HEK293 (cell line): ENCODE results near the gene RAB1A.
A peak's percentile ranks its signal among the peaks of the same experiment; 100 is the strongest.

ENCODE experiments used
- CTCF ChIA-PET: fragments of 350-600 bp; formaldehyde crosslinking; extraction: SDS; loops from one replicate; lab custom pipeline; 2021; ENCODE audit warnings: antibody characterized with exemption; lab: Yijun Ruan, JAX
- POLR2A ChIA-PET: fragments of 300-600 bp; formaldehyde crosslinking; extraction: SDS; loops from one replicate; lab custom pipeline; 2020; ENCODE audit warnings: antibody characterized with exemption, inconsistent platforms; lab: Yijun Ruan, JAX
- H3K27ac ChIP-seq: fragments of 200-500 bp; sonication (Bioruptor generic); 2 replicates; pipeline ENCODE4 v1.5.1; 2014; ENCODE audit warnings: low read depth, low read length, control low read depth, inconsistent platforms; ENCODE audit errors: extremely low read depth
- H3K36me3 ChIP-seq, 2 experiments: fragments of 200-500 bp in 1 of 2; sonication (Bioruptor generic) in 1 of 2; 1 replicate in 1 of 2; 2 replicates in 1 of 2; pipeline ENCODE4 v1.5.1; 2014 to 2017; ENCODE audit warnings: inconsistent platforms in 2 of 2, low read length in 2 of 2; ENCODE audit not compliant: control insufficient read depth in 2 of 2, insufficient read depth in 1 of 2
- H3K4me1 ChIP-seq: fragments of 200-500 bp; sonication (Bioruptor generic); 2 replicates; pipeline ENCODE4 v1.5.1; 2014; ENCODE audit warnings: mild to moderate bottlenecking, low read length, inconsistent platforms; ENCODE audit not compliant: control insufficient read depth, insufficient read depth
- H3K4me3 ChIP-seq: 2 replicates; pipeline ENCODE4 v1.5.1; 2011; ENCODE audit warnings: low read depth, mild to moderate bottlenecking, control low read depth, low read length, moderate library complexity
- H3K9me3 ChIP-seq: fragments of 200-500 bp; sonication (Bioruptor generic); 2 replicates; pipeline ENCODE4 v1.5.1; 2014; ENCODE audit warnings: low read depth, low read length, inconsistent platforms; ENCODE audit not compliant: control insufficient read depth, insufficient read depth
- GLI2 ChIP-seq: fragments of 450-650 bp; formaldehyde crosslinking; IDR thresholded peaks from 2 replicates; pipeline ENCODE4; 2017; ENCODE audit warnings: missing biosample characterization, missing genetic modification characterization, low read depth, borderline replicate concordance
- GLIS1 ChIP-seq: fragments of 450-650 bp; formaldehyde crosslinking; IDR thresholded peaks from 2 replicates; pipeline ENCODE4 v1.5.1; 2016; ENCODE audit warnings: missing biosample characterization, missing genetic modification characterization
- KLF16 ChIP-seq: fragments of 450-650 bp; formaldehyde crosslinking; IDR thresholded peaks from 2 replicates; pipeline ENCODE4 v1.5.1; 2017; ENCODE audit warnings: missing biosample characterization, missing genetic modification characterization
- KLF9 ChIP-seq: fragments of 450-650 bp; formaldehyde crosslinking; IDR thresholded peaks from 2 replicates; pipeline ENCODE4 v1.5.1; 2016; ENCODE audit warnings: missing biosample characterization, missing genetic modification characterization, low read depth
- YY2 ChIP-seq: fragments of 450-650 bp; formaldehyde crosslinking; IDR thresholded peaks from 2 replicates; pipeline ENCODE4 v1.5.1; 2016; ENCODE audit warnings: missing biosample characterization, missing genetic modification characterization
- ZIC2 ChIP-seq: fragments of 450-650 bp; formaldehyde crosslinking; IDR thresholded peaks from 2 replicates; pipeline ENCODE4 v1.5.1; 2016; ENCODE audit warnings: missing biosample characterization, missing genetic modification characterization
- ZNF16 ChIP-seq: fragments of 450-650 bp; formaldehyde crosslinking; IDR thresholded peaks from 2 replicates; pipeline ENCODE4 v1.5.1; 2016; ENCODE audit warnings: low read depth, missing biosample characterization, missing genetic modification characterization
- ZNF175 ChIP-seq: fragments of 450-650 bp; formaldehyde crosslinking; IDR thresholded peaks from 2 replicates; pipeline ENCODE4 v1.5.1; 2016; ENCODE audit warnings: missing biosample characterization, missing genetic modification characterization
- ZNF19 ChIP-seq: fragments of 450-650 bp; formaldehyde crosslinking; IDR thresholded peaks from 2 replicates; pipeline ENCODE4; 2016; ENCODE audit warnings: missing biosample characterization, missing genetic modification characterization, low read depth
- ZNF341 ChIP-seq: fragments of 450-650 bp; formaldehyde crosslinking; IDR thresholded peaks from 2 replicates; pipeline ENCODE4; 2016; ENCODE audit warnings: low read depth, missing biosample characterization, missing genetic modification characterization
- ZNF350 ChIP-seq: fragments of 450-650 bp; formaldehyde crosslinking; IDR thresholded peaks from 2 replicates; pipeline ENCODE4 v1.5.0; 2017; ENCODE audit warnings: missing biosample characterization, mild to moderate bottlenecking, missing genetic modification characterization
- ZNF48 ChIP-seq: fragments of 450-650 bp; formaldehyde crosslinking; IDR thresholded peaks from 2 replicates; pipeline ENCODE4 v1.5.1; 2016; ENCODE audit warnings: missing biosample characterization, missing genetic modification characterization
- ZNF488 ChIP-seq: fragments of 450-650 bp; formaldehyde crosslinking; IDR thresholded peaks from 2 replicates; pipeline ENCODE4 v1.5.1; 2016; ENCODE audit warnings: missing biosample characterization, missing genetic modification characterization
- ZNF558 ChIP-seq: fragments of 450-650 bp; formaldehyde crosslinking; IDR thresholded peaks from 2 replicates; pipeline ENCODE4 v1.5.1; 2016; ENCODE audit warnings: missing biosample characterization, missing genetic modification characterization
- ZNF626 ChIP-seq: fragments of 450-650 bp; sonication (Bioruptor Pico); formaldehyde crosslinking; IDR thresholded peaks from 2 replicates; pipeline ENCODE4 v1.5.1; 2018; ENCODE audit warnings: missing biosample characterization, missing genetic modification characterization, inconsistent platforms
- ZNF654 ChIP-seq: fragments of 450-650 bp; formaldehyde crosslinking; IDR thresholded peaks from 2 replicates; pipeline ENCODE4 v1.5.1; 2016; ENCODE audit warnings: low read depth, missing biosample characterization, missing genetic modification characterization
- ZSCAN30 ChIP-seq: fragments of 450-650 bp; IDR thresholded peaks from 2 replicates; pipeline ENCODE4 v1.5.1; 2018; ENCODE audit warnings: missing biosample characterization, mild to moderate bottlenecking, missing genetic modification characterization, moderate library complexity
- TF ChIP-seq, protein P1 (sequence below): fragments of 450-650 bp; formaldehyde crosslinking; IDR thresholded peaks from 2 replicates; pipeline ENCODE4 v1.5.1; 2016; ENCODE audit warnings: missing biosample characterization, missing genetic modification characterization

Gene RAB1A

DNA sequence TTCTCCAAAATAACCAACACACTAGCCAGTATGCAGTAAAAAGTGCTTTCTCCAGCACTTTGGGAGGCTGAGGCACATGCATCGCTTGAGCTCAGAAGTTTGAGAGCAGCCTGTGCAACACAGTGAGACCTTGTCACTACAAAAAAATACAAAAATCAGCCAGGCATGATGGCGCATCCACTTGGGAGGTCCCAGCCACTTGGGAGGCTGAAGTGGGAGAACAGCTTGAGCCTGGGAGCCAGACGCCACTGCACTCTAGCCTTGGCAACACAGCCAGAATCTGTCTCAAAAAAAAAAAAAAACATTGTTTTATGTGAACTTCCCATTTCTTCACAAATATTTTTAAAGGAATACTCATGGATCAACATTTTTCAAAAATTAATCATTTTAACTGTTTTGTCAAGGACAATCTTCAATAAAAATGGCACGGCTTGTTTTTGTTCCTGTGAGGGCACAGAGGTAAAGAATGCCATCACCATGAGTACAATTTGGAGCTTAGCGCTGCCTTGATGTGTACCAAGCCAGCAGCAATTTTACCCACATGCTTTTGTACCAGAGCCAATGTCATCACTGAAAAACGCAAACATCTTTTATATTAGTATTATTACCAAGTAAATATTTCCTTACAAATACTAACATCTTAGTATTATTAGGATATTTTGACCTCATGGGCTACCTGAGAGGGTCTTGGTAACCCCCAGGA lies 26.7 kb downstream of the RAB1A start:
- peaks cover 28 to 46% of the 10 kb centered on the region in 2 experiments; a peak in 2 of 3 replicates for H3K36me3 ChIP-seq
- no peaks in the 10 kb centered on the region for H3K4me1 ChIP-seq
- H3K4me3 ChIP-seq, result no peak overlapping the region
- no peak overlapping the region for H3K27ac ChIP-seq
- H3K9me3 ChIP-seq, result no peaks in the 10 kb centered on the region
- ChIA-PET POLR2A (interaction anchor here (0.7 kb wide), 1 partner anchor 1314 kb away, joined by 4 read pairs; no protein-coding TSS in a partner anchor), CTCF (interaction anchor here (0.6 kb wide), 2 partner anchors 15 to 277 kb away, joined by 3 read pairs; no protein-coding TSS in a partner anchor)
- TF ChIP-seq, protein P1, sequence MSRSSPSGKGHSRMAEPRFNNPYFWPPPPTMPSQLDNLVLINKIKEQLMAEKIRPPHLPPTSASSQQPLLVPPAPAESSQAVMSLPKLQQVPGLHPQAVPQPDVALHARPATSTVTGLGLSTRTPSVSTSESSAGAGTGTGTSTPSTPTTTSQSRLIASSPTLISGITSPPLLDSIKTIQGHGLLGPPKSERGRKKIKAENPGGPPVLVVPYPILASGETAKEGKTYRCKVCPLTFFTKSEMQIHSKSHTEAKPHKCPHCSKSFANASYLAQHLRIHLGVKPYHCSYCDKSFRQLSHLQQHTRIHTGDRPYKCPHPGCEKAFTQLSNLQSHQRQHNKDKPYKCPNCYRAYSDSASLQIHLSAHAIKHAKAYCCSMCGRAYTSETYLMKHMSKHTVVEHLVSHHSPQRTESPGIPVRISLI (tag by site-specific recombination), result no peak
- TF ChIP-seq GLIS1 (tag by site-specific recombination), result peak; percentile 74

DNA sequence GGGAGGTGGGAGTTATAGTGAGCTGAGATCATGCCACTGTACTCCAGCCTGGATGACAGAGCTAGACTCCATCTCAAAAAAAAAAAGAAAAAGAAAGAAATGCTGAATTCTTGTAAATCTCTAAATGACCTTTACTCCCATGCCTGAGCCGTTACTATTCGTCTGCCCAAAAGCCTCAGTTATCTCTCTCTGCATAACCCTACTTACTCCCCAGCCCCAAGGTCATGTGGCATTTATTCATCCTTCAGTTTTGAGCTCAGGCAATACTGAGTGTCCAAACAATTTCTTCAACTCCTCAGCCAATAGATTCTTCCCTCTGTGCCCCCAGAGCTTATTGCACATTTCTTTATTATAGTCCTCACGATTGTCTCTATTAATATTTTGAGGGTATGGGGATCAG lies 28.8 kb downstream of the RAB1A start:
- POLR2A ChIA-PET, result interaction anchor here (0.6 kb wide), 1 partner anchor 35 kb away, joined by 3 read pairs; no protein-coding TSS in a partner anchor
- H3K9me3 ChIP-seq, result no peaks in the 10 kb centered on the region
- no peak overlapping the region for H3K27ac ChIP-seq
- TF ChIP-seq ZNF48 (tag by site-specific recombination), result no peak
- TF ChIP-seq ZNF175, result no peak
- TF ChIP-seq ZNF488 (tag by site-specific recombination), result no peak
- peaks cover 33 to 58% of the 10 kb centered on the region in 2 experiments for H3K36me3 ChIP-seq
- CTCF ChIA-PET, result interaction anchor here (0.9 kb wide), 1 partner anchor 36 kb away, joined by 3 read pairs; no protein-coding TSS in a partner anchor
- H3K4me3 ChIP-seq, result no peak overlapping the region
- H3K4me1 ChIP-seq, result no peaks in the 10 kb centered on the region

DNA sequence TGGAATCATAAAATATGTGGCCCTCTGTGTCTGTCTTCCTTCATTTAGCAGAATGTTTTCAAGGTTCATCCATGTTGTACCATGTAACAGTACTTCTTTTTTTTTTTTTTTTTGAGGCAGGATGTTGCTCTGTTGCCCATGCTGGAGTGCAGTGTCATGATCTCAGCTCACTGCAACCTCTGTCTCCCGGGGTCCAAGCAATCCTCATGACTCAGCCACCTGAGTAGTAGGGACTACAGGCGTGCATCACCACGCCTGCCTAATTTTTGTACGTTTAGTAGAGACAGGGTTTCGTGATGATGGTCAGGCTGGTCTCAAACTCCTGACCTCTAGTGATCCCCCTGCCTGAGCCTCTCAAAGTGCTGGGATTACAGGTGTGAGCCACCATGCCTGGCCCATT lies 31.2 kb downstream of the RAB1A start:
- no peak overlapping the region for H3K4me3 ChIP-seq
- POLR2A ChIA-PET, result no interaction called here
- H3K9me3 ChIP-seq, result no peaks in the 10 kb centered on the region
- H3K27ac ChIP-seq, result no peak overlapping the region
- TF ChIP-seq ZNF19 (tag by site-specific recombination), result no peak
- TF ChIP-seq, protein P1 (tag by site-specific recombination), result 0 out of 2 replicates have a peak, but pooled peaks have one; percentile 22
- TF ChIP-seq, all 188 proteins: peak for 1
- peaks cover 51 to 67% of the 10 kb centered on the region in 2 experiments for H3K36me3 ChIP-seq
- H3K4me1 ChIP-seq, result no peaks in the 10 kb centered on the region
- CTCF ChIA-PET, result no interaction called here

GRCh38 chr2:65097844-65098243 lies 32.1 kb downstream of the RAB1A start:
- no peak overlapping the region for H3K4me3 ChIP-seq
- CTCF ChIA-PET, result no interaction called here
- H3K36me3 ChIP-seq, result peaks cover 51 to 67% of the 10 kb centered on the region in 2 experiments
- no peak for TF ChIP-seq YY2 (tag by site-specific recombination)
- TF ChIP-seq ZNF16 (tag by site-specific recombination), result no peak
- TF ChIP-seq KLF16 (tag by site-specific recombination), result no peak
- TF ChIP-seq ZNF341 (tag by site-specific recombination), result no peak
- TF ChIP-seq GLI2 (tag by site-specific recombination), result no peak
- no peak for TF ChIP-seq ZNF626 (tag by site-specific recombination)
- TF ChIP-seq ZNF654 (tag by site-specific recombination), result no peak
- TF ChIP-seq ZSCAN30 (tag by site-specific recombination), result no peak
- TF ChIP-seq ZNF350, result no peak
- no peak for TF ChIP-seq KLF9
- no peak for TF ChIP-seq ZIC2 (tag by site-specific recombination)
- TF ChIP-seq ZNF558, result no peak
- TF ChIP-seq, all 188 proteins: peak for 0
- Histone ChIP-seq H3K9me3 (no peaks in the 10 kb centered on the region), H3K27ac (no peak overlapping the region), H3K4me1 (no peaks in the 10 kb centered on the region)
- POLR2A ChIA-PET, result no interaction called here
